Panc1 (cell line): ENCODE results near the gene LIN28A. TPM values are rescaled to one million over a fixed set of nuclear protein-coding genes. Genes with fewer than 3 reads are reported as not detected.

ENCODE experiments used
- ATAC-seq: fragments of 200-7000 bp; cut with Tn5 transposase; 2 replicates; pipeline ENCODE4 v1.9.1; 2020; ENCODE audit warnings: mild to moderate bottlenecking, moderate library complexity
- BruUV-seq: library from RNA; stranded (reverse); fragments of 400-500 nt; replicated peaks from 2 replicates; lab custom pipeline; 2021; lab: Mats Ljungman, UMichigan
- CTCF ChIA-PET: fragments of 300-600 bp; sonication (Branson Sonifier 250); formaldehyde crosslinking; loops from one replicate; lab custom pipeline; 2022; ENCODE audit warnings: antibody characterized with exemption; lab: Charles Lee
- POLR2A ChIA-PET: fragments of 300-600 bp; sonication (Branson Sonifier 250); formaldehyde crosslinking; loops from one replicate; lab custom pipeline; 2022; ENCODE audit warnings: antibody characterized with exemption; lab: Charles Lee
- DNase-seq: peaks from one replicate; pipeline ENCODE4 v3.0.0-alpha.2; 2010; ENCODE audit warnings: low read depth, low spot score
- H3K27ac ChIP-seq: 2 replicates; pipeline ENCODE4 v1.5.1; 2011; ENCODE audit warnings: mild to moderate bottlenecking, low read length, inconsistent platforms
- H3K27me3 ChIP-seq: fragments of 200-500 bp; sonication (Bioruptor generic); 2 replicates; pipeline ENCODE4 v1.6.0; 2014; ENCODE audit warnings: low read length, inconsistent platforms; ENCODE audit not compliant: control insufficient read depth, insufficient read depth
- H3K36me3 ChIP-seq: fragments of 200-500 bp; sonication (Bioruptor generic); 2 replicates; pipeline ENCODE4 v1.5.1; 2014; ENCODE audit warnings: inconsistent platforms, mild to moderate bottlenecking, low read length, moderate library complexity; ENCODE audit not compliant: control insufficient read depth, insufficient read depth
- H3K4me1 ChIP-seq: 2 replicates; pipeline ENCODE4 v1.5.1; 2011; ENCODE audit warnings: inconsistent platforms, mild to moderate bottlenecking, low read length, moderate library complexity; ENCODE audit not compliant: control insufficient read depth, insufficient read depth
- H3K4me3 ChIP-seq, 2 experiments: 2 replicates each; pipeline ENCODE4 v1.5.1; 2011 to 2012; ENCODE audit warnings: low read depth in 2 of 2, low read length in 2 of 2, mild to moderate bottlenecking in 2 of 2, inconsistent platforms in 1 of 2, moderate library complexity in 1 of 2
- H3K9me3 ChIP-seq: fragments of 200-500 bp; sonication (Bioruptor generic); 2 replicates; pipeline ENCODE4 v1.5.1; 2014; ENCODE audit warnings: low read depth, mild to moderate bottlenecking, inconsistent platforms, low read length, moderate library complexity; ENCODE audit not compliant: control insufficient read depth, insufficient read depth
- CTCF ChIP-seq: fragments of 450-650 bp; IDR thresholded peaks from 2 replicates; pipeline ENCODE4 v1.5.1; 2017; ENCODE audit warnings: mild to moderate bottlenecking
- POLR2AphosphoS5 ChIP-seq: IDR thresholded peaks from 2 replicates; pipeline ENCODE4 v1.6.1; 2012; ENCODE audit warnings: mild to moderate bottlenecking, low read depth, low read length, moderate library complexity
- REST ChIP-seq, 2 experiments: IDR thresholded peaks; 2 replicates each; pipeline ENCODE4 v1.6.1; 2011 to 2012; ENCODE audit warnings: low read depth in 2 of 2, control low read depth in 1 of 2, low read length in 1 of 2, mild to moderate bottlenecking in 1 of 2, moderate library complexity in 1 of 2; ENCODE audit not compliant: insufficient read depth in 1 of 2
- SIN3A ChIP-seq: IDR thresholded peaks from 2 replicates; pipeline ENCODE4 v1.6.1; 2012; ENCODE audit warnings: low read depth, mild to moderate bottlenecking, low read length, moderate library complexity, borderline replicate concordance; ENCODE audit not compliant: insufficient read depth
- TCF7L2 ChIP-seq: IDR thresholded peaks from 2 replicates; pipeline ENCODE4 v1.6.1; 2011; ENCODE audit warnings: mild to moderate bottlenecking, low read depth, low read length, inconsistent platforms
- in situ Hi-C: cut with HindIII; loops from 2 replicates; pipeline ENCODE4 v1.10.0; 2016; ENCODE audit warnings: low sequenced_read_pairs, low pct_unique_long_range_greater_than_20kb
- intact Hi-C: fragments of 100-400 bp; cut with micrococcal nuclease; formaldehyde crosslinking; loops from one replicate; pipeline ENCODE4 v1.10.0; 2022; ENCODE audit not compliant: unreplicated experiment
- total RNA-seq: library from RNA; stranded (reverse); gene quantifications from one replicate; pipeline ENCODE4 v1.2.1, GENCODE V29; 2021; ENCODE audit not compliant: unreplicated experiment

Gene LIN28A
- total RNA-seq, 1 experiment from 2014 or later, result 0.64 TPM

GRCh38 chr1:26450908-26451307, 40.3 kb downstream of the LIN28A start:
- no peak for TF ChIP-seq POLR2AphosphoS5
- no peak for TF ChIP-seq TCF7L2
- no peak for TF ChIP-seq SIN3A
- TF ChIP-seq CTCF, result no peak
- TF ChIP-seq REST (IDR thresholded peaks at IDR 0.05; ENCODE audit: insufficient read depth in 1 of 2, low read depth in 2 of 2, low read length in 1 of 2), result no peak
- H3K36me3 ChIP-seq, result no peaks in the 10 kb centered on the region
- H3K27ac ChIP-seq, result no peak overlapping the region
- no peak overlapping the region for H3K4me3 ChIP-seq
- ChIA-PET CTCF (no interaction called here), POLR2A (no interaction called here)
- intact Hi-C loops (no loop called here), in situ Hi-C loops (no loop called here)
- BruUV-seq, result no TSS peak
- H3K9me3 ChIP-seq, result no peaks in the 10 kb centered on the region
- H3K4me1 ChIP-seq, result no peaks in the 10 kb centered on the region
- no peaks in the 10 kb centered on the region for H3K27me3 ChIP-seq
- ATAC-seq (no peak), DNase-seq (no peak)

- ChIA-PET CTCF (no interaction called here), POLR2A (no interaction called here)
- no peaks in the 10 kb centered on the region for H3K9me3 ChIP-seq
- H3K4me1 ChIP-seq, result no peaks in the 10 kb centered on the region
- DNase-seq (no peak), ATAC-seq (no peak)
- BruUV-seq, result no TSS peak
- H3K36me3 ChIP-seq, result no peaks in the 10 kb centered on the region
- TF ChIP-seq SIN3A (no peak), TCF7L2 (no peak), REST (IDR thresholded peaks at IDR 0.05; ENCODE audit: insufficient read depth in 1 of 2, low read depth in 2 of 2, low read length in 1 of 2) (no peak), CTCF (no peak), POLR2AphosphoS5 (no peak)
- no peak overlapping the region for H3K4me3 ChIP-seq
- H3K27ac ChIP-seq, result no peak overlapping the region
- in situ Hi-C loops, result no loop called here
- H3K27me3 ChIP-seq, result no peaks in the 10 kb centered on the region
- intact Hi-C loops, result no loop called here
Measured at GRCh38 chr1:26452459-26453183, 42.0 kb downstream of the LIN28A start.
